GM23338 (cell line): ENCODE measurements around the gene ITPRID1. TPM values are rescaled to one million over a fixed set of nuclear protein-coding genes. Genes with fewer than 3 reads are reported as not detected.

Experiments
- ATAC-seq: fragments of 200-7000 bp; cut with Tn5 transposase; 3 replicates; pipeline ENCODE4 v1.9.1; 2020
- DNase-seq: peaks from one replicate; pipeline ENCODE4 v3.0.0-alpha.2; 2015; ENCODE audit warnings: low spot score
- H2AFZ ChIP-seq: fragments of 200-600 bp; sonication (generic); 2 replicates; pipeline ENCODE4 v1.8.0; 2016; ENCODE audit warnings: antibody characterized with exemption, mild to moderate bottlenecking, moderate library complexity
- H3F3A ChIP-seq: fragments of 200-600 bp; sonication (generic); replicated peaks from 2 replicates; pipeline ENCODE4 v1.8.0; 2017; ENCODE audit warnings: antibody characterized with exemption, mixed run types, low read depth
- H3K27ac ChIP-seq: fragments of 200-600 bp; sonication (generic); 2 replicates; pipeline ENCODE4 v1.6.1; 2016; ENCODE audit warnings: low read depth
- H3K27me3 ChIP-seq: fragments of 200-600 bp; sonication (generic); 2 replicates; pipeline ENCODE4 v1.8.0; 2016; ENCODE audit warnings: mild to moderate bottlenecking, mixed run types, moderate library complexity; ENCODE audit not compliant: insufficient read depth
- H3K36me3 ChIP-seq: fragments of 200-600 bp; sonication (generic); 2 replicates; pipeline ENCODE4 v1.8.0; 2016; ENCODE audit warnings: mild to moderate bottlenecking; ENCODE audit not compliant: insufficient read depth
- H3K4me1 ChIP-seq: fragments of 200-600 bp; sonication (generic); 2 replicates; pipeline ENCODE4 v1.8.0; 2016; ENCODE audit warnings: mild to moderate bottlenecking, moderate library complexity; ENCODE audit not compliant: insufficient read depth
- H3K4me2 ChIP-seq: fragments of 200-600 bp; sonication (generic); 2 replicates; pipeline ENCODE4 v1.7.1; 2017; ENCODE audit warnings: mixed run types
- H3K4me3 ChIP-seq: fragments of 200-600 bp; sonication (generic); 2 replicates; pipeline ENCODE4 v1.6.1; 2016; ENCODE audit warnings: mixed run types
- H3K79me2 ChIP-seq: fragments of 200-600 bp; sonication (generic); replicated peaks from 2 replicates; pipeline ENCODE4 v1.8.0; 2017; ENCODE audit warnings: mild to moderate bottlenecking; ENCODE audit not compliant: insufficient read depth
- H3K9me2 ChIP-seq: fragments of 200-600 bp; sonication (generic); 2 replicates; pipeline ENCODE4 v1.8.0; 2017; ENCODE audit not compliant: insufficient read depth
- H4K20me1 ChIP-seq: fragments of 200-600 bp; sonication (generic); replicated peaks from 2 replicates; pipeline ENCODE4 v1.8.0; 2017; ENCODE audit warnings: mild to moderate bottlenecking; ENCODE audit not compliant: insufficient read depth
- H3K27ac Mint-ChIP-seq: 2 replicates; pipeline ENCODE4 v1.8.0; 2020; ENCODE audit warnings: inconsistent platforms, mild to moderate bottlenecking, moderate library complexity, mixed read lengths
- H3K27me3 Mint-ChIP-seq: 3 replicates; pipeline ENCODE4 v1.8.0; 2022; ENCODE audit warnings: low read depth, mild to moderate bottlenecking, moderate library complexity, mixed read lengths, inconsistent platforms; ENCODE audit not compliant: insufficient read depth, poor library complexity
- H3K36me3 Mint-ChIP-seq: 3 replicates; pipeline ENCODE4 v1.8.0; 2021; ENCODE audit warnings: low read depth, mild to moderate bottlenecking, inconsistent platforms, moderate library complexity, mixed read lengths
- H3K4me1 Mint-ChIP-seq: 3 replicates; pipeline ENCODE4 v1.8.0; 2020; ENCODE audit warnings: mild to moderate bottlenecking, inconsistent platforms, mixed read lengths
- H3K4me3 Mint-ChIP-seq: 3 replicates; pipeline ENCODE4 v1.8.0; 2021; ENCODE audit warnings: moderate library complexity, mild to moderate bottlenecking, inconsistent platforms, mixed read lengths
- H3K9me3 Mint-ChIP-seq: 3 replicates; pipeline ENCODE4 v1.8.0; 2020; ENCODE audit warnings: moderate library complexity, mild to moderate bottlenecking, inconsistent platforms, mixed read lengths
- CREB1 ChIP-seq: fragments of 250-450 bp; sonication (Bioruptor Pico); IDR thresholded peaks from 2 replicates; pipeline ENCODE4 v1.5.0; 2020; ENCODE audit warnings: low read depth, mild to moderate bottlenecking, moderate library complexity
- CTCF ChIP-seq, 2 experiments: fragments of 200-600 bp in 1 of 2; sonication (generic) in 1 of 2; conservative IDR thresholded peaks; 2 replicates each; pipeline versions ENCODE4 v1.5.1 to v1.6.1; 2016 to 2017; ENCODE audit warnings: antibody characterized with exemption in 2 of 2, low read depth in 2 of 2, mild to moderate bottlenecking in 2 of 2, moderate library complexity in 1 of 2
- ETS1 ChIP-seq: IDR thresholded peaks from 2 replicates; pipeline ENCODE4 v1.6.1; 2016; ENCODE audit warnings: antibody characterized with exemption
- EZH2 ChIP-seq: fragments of 200-600 bp; sonication (generic); IDR thresholded peaks from one replicate; pipeline ENCODE4 v1.8.0; 2017; ENCODE audit warnings: antibody characterized with exemption, mild to moderate bottlenecking, low read depth; ENCODE audit not compliant: unreplicated experiment
- EZH2phosphoT487 ChIP-seq: fragments of 200-600 bp; sonication (generic); IDR thresholded peaks from one replicate; pipeline ENCODE4 v1.8.1; 2018; ENCODE audit warnings: antibody characterized with exemption; ENCODE audit not compliant: unreplicated experiment
- JUNB ChIP-seq: IDR thresholded peaks from one replicate; pipeline ENCODE4 v1.6.1; 2016; ENCODE audit warnings: antibody characterized with exemption; ENCODE audit not compliant: unreplicated experiment
- NANOG ChIP-seq: IDR thresholded peaks from 2 replicates; pipeline ENCODE4 v1.6.1; 2016; ENCODE audit warnings: antibody characterized with exemption, borderline replicate concordance
- POLR2AphosphoS5 ChIP-seq: IDR thresholded peaks from 2 replicates; pipeline ENCODE4 v1.6.1; 2016; ENCODE audit warnings: antibody characterized with exemption, low read depth
- REST ChIP-seq: IDR thresholded peaks from one replicate; pipeline ENCODE4 v1.6.1; 2018; ENCODE audit warnings: antibody characterized with exemption; ENCODE audit not compliant: unreplicated experiment
- STAT1 ChIP-seq: IDR thresholded peaks from one replicate; pipeline ENCODE4 v1.6.1; 2016; ENCODE audit warnings: antibody characterized with exemption; ENCODE audit not compliant: unreplicated experiment
- ZNF114 ChIP-seq: fragments of 250-450 bp; sonication (Bioruptor Pico); IDR thresholded peaks from 2 replicates; pipeline ENCODE4 v1.5.0; 2020; ENCODE audit warnings: mild to moderate bottlenecking, moderate library complexity
- ZNF331 ChIP-seq: fragments of 250-450 bp; sonication (Bioruptor Pico); IDR thresholded peaks from 2 replicates; pipeline ENCODE4 v1.5.0; 2020; ENCODE audit warnings: low read depth, mild to moderate bottlenecking, moderate library complexity
- polyA plus RNA-seq: library from polyadenylated mRNA; unstranded; fragments of >200 nt; fragmentation: Nextera tagmentation; extraction: Ambion mirVana; gene quantifications from 2 replicates; pipeline ENCODE4 v1.2.1, GENCODE V29; 2016
- total RNA-seq: library from RNA; depleted of rRNA; stranded (reverse); fragments of >200 nt; shearing (Covaris generic); gene quantifications from 2 replicates; pipeline ENCODE4 v1.2.3, GENCODE V29; 2014

Gene ITPRID1
- total and polyA plus RNA-seq, 2 experiments from 2014 or later = 0.05 to 0.45 TPM

- TF ChIP-seq CTCF (conservative IDR thresholded peaks at IDR 0.05; ENCODE audit: low read depth in 2 of 2) (no peak), ETS1 (no peak), JUNB (no peak), CREB1 (CRISPR knock-in tag) (no peak), NANOG (no peak), STAT1 (no peak), ZNF114 (CRISPR knock-in tag) (no peak)
These were observed 7.6 kb downstream of the ITPRID1 start (continued) for GRCh38 chr7:31521336-31522010.

- no peaks in the 10 kb centered on the region for H3K9me3 Mint-ChIP-seq
- H3K27me3 Mint-ChIP-seq = no peaks in the 10 kb centered on the region
- ATAC-seq (no peak), DNase-seq (no peak)
- Histone ChIP-seq H2AFZ (no peak overlapping the region), H3K79me2 (no peaks in the 10 kb centered on the region), H3F3A (no peaks in the 10 kb centered on the region), H3K4me2 (no peak overlapping the region), H3K27ac (no peak overlapping the region), H3K27me3 (no peaks in the 10 kb centered on the region), H4K20me1 (no peaks in the 10 kb centered on the region), H3K4me3 (no peak overlapping the region), H3K4me1 (no peaks in the 10 kb centered on the region), H3K36me3 (no peaks in the 10 kb centered on the region), H3K9me2 (0 out of 2 replicates have a peak, but pooled peaks cover 8% of the 10 kb centered on the region)
- H3K27ac Mint-ChIP-seq = no peak overlapping the region
- no peak for TF ChIP-seq POLR2AphosphoS5
- H3K4me1 Mint-ChIP-seq = peaks cover 6% of the 10 kb centered on the region; the same call in 2 of the 3 replicates
- no peaks in the 10 kb centered on the region for H3K36me3 Mint-ChIP-seq
- H3K4me3 Mint-ChIP-seq = no peak overlapping the region
These were observed 13.0 kb downstream of the ITPRID1 start for GRCh38 chr7:31526864-31527263.

GRCh38 chr7:31529103-31529502 is 15.2 kb downstream of the ITPRID1 start:
- H3K27ac ChIP-seq = no peak overlapping the region
- Mint-ChIP-seq H3K27me3 (no peaks in the 10 kb centered on the region), H3K27ac (no peak overlapping the region), H3K4me1 (peaks cover 11% of the 10 kb centered on the region), H3K36me3 (no peaks in the 10 kb centered on the region), H3K9me3 (no peaks in the 10 kb centered on the region), H3K4me3 (no peak overlapping the region)
- no peaks in the 10 kb centered on the region for H3K27me3 ChIP-seq
- no peak overlapping the region for H2AFZ ChIP-seq
- no peaks in the 10 kb centered on the region for H3K4me1 ChIP-seq
- H3K4me2 ChIP-seq = no peak overlapping the region
- no peaks in the 10 kb centered on the region for H3F3A ChIP-seq
- H3K4me3 ChIP-seq = no peak overlapping the region
- 0 out of 2 replicates have a peak, but pooled peaks cover 3% of the 10 kb centered on the region for H3K9me2 ChIP-seq
- H3K36me3 ChIP-seq = no peaks in the 10 kb centered on the region
- no peaks in the 10 kb centered on the region for H3K79me2 ChIP-seq
- ATAC-seq (no peak), DNase-seq (no peak)
- H4K20me1 ChIP-seq = no peaks in the 10 kb centered on the region
- no peak for TF ChIP-seq CREB1 (CRISPR knock-in tag)
- TF ChIP-seq EZH2 = no peak
- no peak for TF ChIP-seq POLR2AphosphoS5
- no peak for TF ChIP-seq ZNF114 (CRISPR knock-in tag)
- TF ChIP-seq ZNF331 (CRISPR knock-in tag) = no peak
- no peak for TF ChIP-seq CTCF (conservative IDR thresholded peaks at IDR 0.05; ENCODE audit: low read depth in 2 of 2)
- no peak for TF ChIP-seq JUNB
- no peak for TF ChIP-seq EZH2phosphoT487
- no peak for TF ChIP-seq REST
- TF ChIP-seq STAT1 = no peak
